SK-N-SH (cell line): ENCODE results near the gene BAHCC1.

Experiments used
- EP300 ChIP-seq, 2 experiments: IDR thresholded peaks; 2 replicates each; pipeline versions ENCODE4 v1.4.0 to v1.6.1; 2012; ENCODE audit warnings: borderline replicate concordance in 1 of 2, low read depth in 1 of 2, low read length in 1 of 2
- IRF3 ChIP-seq: fragments of 150-350 bp; IDR thresholded peaks from 2 replicates; pipeline ENCODE4 v1.6.1; 2016; ENCODE audit warnings: mild to moderate bottlenecking, low read depth, low read length
- MXI1 ChIP-seq: IDR thresholded peaks from 2 replicates; pipeline ENCODE4 v1.6.1; 2012; ENCODE audit warnings: mild to moderate bottlenecking, low read depth, low read length, improper control_type of control experiment
- NFIC ChIP-seq: IDR thresholded peaks from 2 replicates; pipeline ENCODE4 v1.4.0; 2012; ENCODE audit warnings: borderline replicate concordance
- POLR2AphosphoS5 ChIP-seq: IDR thresholded peaks from 2 replicates; pipeline ENCODE4 v1.6.1; 2012; ENCODE audit warnings: low read depth, low read length
- RAD21 ChIP-seq: IDR thresholded peaks from 2 replicates; pipeline ENCODE4 v1.6.1; 2012; ENCODE audit warnings: mild to moderate bottlenecking, low read length
- RFX5 ChIP-seq: IDR thresholded peaks from 2 replicates; pipeline ENCODE4 v1.6.1; 2012; ENCODE audit warnings: mild to moderate bottlenecking, improper control_type of control experiment, low read length
- YY1 ChIP-seq: IDR thresholded peaks from 2 replicates; pipeline ENCODE4 v1.4.0; 2012; ENCODE audit warnings: low read depth, mild to moderate bottlenecking
- TF ChIP-seq, protein P1 (sequence below): fragments of 200-600 bp; sonication (generic); IDR thresholded peaks from 2 replicates; pipeline ENCODE4 v1.6.1; 2017; ENCODE audit warnings: antibody characterized with exemption, mild to moderate bottlenecking, moderate library complexity
- TF ChIP-seq, protein P2 (sequence below): fragments of 150-350 bp; IDR thresholded peaks from 2 replicates; pipeline ENCODE4 v1.6.1; 2017; ENCODE audit warnings: antibody characterized with exemption, low read length, low read depth, borderline replicate concordance

- TF ChIP-seq, protein P1, sequence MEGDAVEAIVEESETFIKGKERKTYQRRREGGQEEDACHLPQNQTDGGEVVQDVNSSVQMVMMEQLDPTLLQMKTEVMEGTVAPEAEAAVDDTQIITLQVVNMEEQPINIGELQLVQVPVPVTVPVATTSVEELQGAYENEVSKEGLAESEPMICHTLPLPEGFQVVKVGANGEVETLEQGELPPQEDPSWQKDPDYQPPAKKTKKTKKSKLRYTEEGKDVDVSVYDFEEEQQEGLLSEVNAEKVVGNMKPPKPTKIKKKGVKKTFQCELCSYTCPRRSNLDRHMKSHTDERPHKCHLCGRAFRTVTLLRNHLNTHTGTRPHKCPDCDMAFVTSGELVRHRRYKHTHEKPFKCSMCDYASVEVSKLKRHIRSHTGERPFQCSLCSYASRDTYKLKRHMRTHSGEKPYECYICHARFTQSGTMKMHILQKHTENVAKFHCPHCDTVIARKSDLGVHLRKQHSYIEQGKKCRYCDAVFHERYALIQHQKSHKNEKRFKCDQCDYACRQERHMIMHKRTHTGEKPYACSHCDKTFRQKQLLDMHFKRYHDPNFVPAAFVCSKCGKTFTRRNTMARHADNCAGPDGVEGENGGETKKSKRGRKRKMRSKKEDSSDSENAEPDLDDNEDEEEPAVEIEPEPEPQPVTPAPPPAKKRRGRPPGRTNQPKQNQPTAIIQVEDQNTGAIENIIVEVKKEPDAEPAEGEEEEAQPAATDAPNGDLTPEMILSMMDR, result no peak
- TF ChIP-seq EP300 (IDR thresholded peaks at IDR 0.05; ENCODE audit: borderline replicate concordance in 1 of 2, low read depth in 1 of 2, low read length in 1 of 2), result no peak
- TF ChIP-seq, protein P2, sequence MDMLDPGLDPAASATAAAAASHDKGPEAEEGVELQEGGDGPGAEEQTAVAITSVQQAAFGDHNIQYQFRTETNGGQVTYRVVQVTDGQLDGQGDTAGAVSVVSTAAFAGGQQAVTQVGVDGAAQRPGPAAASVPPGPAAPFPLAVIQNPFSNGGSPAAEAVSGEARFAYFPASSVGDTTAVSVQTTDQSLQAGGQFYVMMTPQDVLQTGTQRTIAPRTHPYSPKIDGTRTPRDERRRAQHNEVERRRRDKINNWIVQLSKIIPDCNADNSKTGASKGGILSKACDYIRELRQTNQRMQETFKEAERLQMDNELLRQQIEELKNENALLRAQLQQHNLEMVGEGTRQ, result no peak
- TF ChIP-seq RFX5, result no peak
- no peak for TF ChIP-seq RAD21
- TF ChIP-seq POLR2AphosphoS5, result no peak
- no peak for TF ChIP-seq YY1
- TF ChIP-seq NFIC, result no peak
- no peak for TF ChIP-seq MXI1
- TF ChIP-seq IRF3, result no peak
Measured at GRCh38 chr17:81428121-81428515, 32.9 kb downstream of the BAHCC1 start.
